Measurements from ENCODE around the gene ICAM2.

Gene ICAM2

GRCh38 chr17:64004218-64004770 is 16.1 kb downstream of the ICAM2 start:
- TF ChIP-seq, protein P1, sequence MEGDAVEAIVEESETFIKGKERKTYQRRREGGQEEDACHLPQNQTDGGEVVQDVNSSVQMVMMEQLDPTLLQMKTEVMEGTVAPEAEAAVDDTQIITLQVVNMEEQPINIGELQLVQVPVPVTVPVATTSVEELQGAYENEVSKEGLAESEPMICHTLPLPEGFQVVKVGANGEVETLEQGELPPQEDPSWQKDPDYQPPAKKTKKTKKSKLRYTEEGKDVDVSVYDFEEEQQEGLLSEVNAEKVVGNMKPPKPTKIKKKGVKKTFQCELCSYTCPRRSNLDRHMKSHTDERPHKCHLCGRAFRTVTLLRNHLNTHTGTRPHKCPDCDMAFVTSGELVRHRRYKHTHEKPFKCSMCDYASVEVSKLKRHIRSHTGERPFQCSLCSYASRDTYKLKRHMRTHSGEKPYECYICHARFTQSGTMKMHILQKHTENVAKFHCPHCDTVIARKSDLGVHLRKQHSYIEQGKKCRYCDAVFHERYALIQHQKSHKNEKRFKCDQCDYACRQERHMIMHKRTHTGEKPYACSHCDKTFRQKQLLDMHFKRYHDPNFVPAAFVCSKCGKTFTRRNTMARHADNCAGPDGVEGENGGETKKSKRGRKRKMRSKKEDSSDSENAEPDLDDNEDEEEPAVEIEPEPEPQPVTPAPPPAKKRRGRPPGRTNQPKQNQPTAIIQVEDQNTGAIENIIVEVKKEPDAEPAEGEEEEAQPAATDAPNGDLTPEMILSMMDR (IDR thresholded peaks at IDR 0.05; ENCODE audit: low read depth, low read length, missing control alignments), result no peak
- no peak for DNase-seq
- no peak overlapping the region for H3K4me3 ChIP-seq (ENCODE audit: low read depth, low read length)
- in situ Hi-C loops (cut with HindIII; ENCODE audit: low pct_ligation_motif_present, low sequenced_read_pairs), result no loop called here
- no peaks in the 10 kb centered on the region for H3K36me3 ChIP-seq (replicated peaks)
- no peaks in the 10 kb centered on the region for H3K27me3 ChIP-seq (replicated peaks)
- no peak overlapping the region for H3K27ac ChIP-seq

GRCh38 chr17:64003526-64004121 is 16.8 kb downstream of the ICAM2 start:
- no peak overlapping the region for H3K27ac ChIP-seq
- H3K4me3 ChIP-seq (ENCODE audit: low read depth, low read length), result no peak overlapping the region
- TF ChIP-seq, protein P1 (IDR thresholded peaks at IDR 0.05; ENCODE audit: low read depth, low read length, missing control alignments), result no peak
- in situ Hi-C loops (cut with HindIII; ENCODE audit: low pct_ligation_motif_present, low sequenced_read_pairs), result no loop called here
- DNase-seq, result no peak
- no peaks in the 10 kb centered on the region for H3K36me3 ChIP-seq (replicated peaks)
- H3K27me3 ChIP-seq (replicated peaks), result no peaks in the 10 kb centered on the region

DNA sequence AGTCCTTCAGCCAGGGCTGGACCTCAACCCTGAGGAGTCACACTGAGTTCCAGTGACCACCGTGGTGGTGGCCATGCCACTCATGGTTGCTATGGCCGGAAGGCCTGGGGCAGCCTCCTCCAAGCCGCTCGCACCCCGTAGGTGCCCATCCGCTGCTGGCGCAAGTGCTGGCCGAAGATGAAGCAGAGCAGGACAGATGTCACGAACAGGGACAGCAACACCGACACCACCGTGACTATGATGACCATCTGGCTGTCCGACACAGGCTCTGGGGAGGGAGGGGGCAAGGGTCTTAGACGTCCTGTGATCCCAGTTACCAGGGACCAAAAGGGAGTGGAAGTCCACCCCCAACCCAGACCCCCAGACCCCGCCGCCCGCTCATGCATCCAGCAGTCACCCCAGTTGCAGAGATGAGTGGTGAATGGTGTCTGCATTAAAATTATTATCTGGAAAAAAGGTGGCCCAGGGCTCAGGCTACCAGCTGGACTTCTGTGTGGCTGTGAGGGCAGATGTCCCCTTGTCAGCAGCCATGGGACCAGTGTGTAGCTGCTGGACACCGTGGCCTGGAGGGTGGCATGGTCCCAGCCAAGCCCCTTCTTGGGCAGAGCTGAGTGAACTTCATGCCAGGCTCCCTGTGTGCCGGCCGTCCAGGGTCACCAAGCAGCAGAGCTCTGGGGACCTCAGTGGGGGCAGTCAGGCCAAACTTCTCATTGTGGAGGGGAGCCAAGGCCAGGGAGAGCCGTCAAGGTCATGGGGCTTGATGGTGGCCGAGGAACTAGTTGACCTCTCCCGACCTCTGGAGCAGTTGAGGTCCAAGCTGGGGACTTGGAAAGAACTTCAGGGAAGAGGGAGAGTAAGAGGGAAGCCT is 17.5 kb downstream of the ICAM2 start:
- no peaks in the 10 kb centered on the region for H3K36me3 ChIP-seq (replicated peaks)
- no peak for DNase-seq
- no peaks in the 10 kb centered on the region for H3K27me3 ChIP-seq (replicated peaks)
- TF ChIP-seq, protein P1 (IDR thresholded peaks at IDR 0.05; ENCODE audit: low read depth, low read length, missing control alignments), result no peak
- in situ Hi-C loops (cut with HindIII; ENCODE audit: low pct_ligation_motif_present, low sequenced_read_pairs), result no loop called here
- H3K4me3 ChIP-seq (ENCODE audit: low read depth, low read length), result no peak overlapping the region
- no peak overlapping the region for H3K27ac ChIP-seq

DNA sequence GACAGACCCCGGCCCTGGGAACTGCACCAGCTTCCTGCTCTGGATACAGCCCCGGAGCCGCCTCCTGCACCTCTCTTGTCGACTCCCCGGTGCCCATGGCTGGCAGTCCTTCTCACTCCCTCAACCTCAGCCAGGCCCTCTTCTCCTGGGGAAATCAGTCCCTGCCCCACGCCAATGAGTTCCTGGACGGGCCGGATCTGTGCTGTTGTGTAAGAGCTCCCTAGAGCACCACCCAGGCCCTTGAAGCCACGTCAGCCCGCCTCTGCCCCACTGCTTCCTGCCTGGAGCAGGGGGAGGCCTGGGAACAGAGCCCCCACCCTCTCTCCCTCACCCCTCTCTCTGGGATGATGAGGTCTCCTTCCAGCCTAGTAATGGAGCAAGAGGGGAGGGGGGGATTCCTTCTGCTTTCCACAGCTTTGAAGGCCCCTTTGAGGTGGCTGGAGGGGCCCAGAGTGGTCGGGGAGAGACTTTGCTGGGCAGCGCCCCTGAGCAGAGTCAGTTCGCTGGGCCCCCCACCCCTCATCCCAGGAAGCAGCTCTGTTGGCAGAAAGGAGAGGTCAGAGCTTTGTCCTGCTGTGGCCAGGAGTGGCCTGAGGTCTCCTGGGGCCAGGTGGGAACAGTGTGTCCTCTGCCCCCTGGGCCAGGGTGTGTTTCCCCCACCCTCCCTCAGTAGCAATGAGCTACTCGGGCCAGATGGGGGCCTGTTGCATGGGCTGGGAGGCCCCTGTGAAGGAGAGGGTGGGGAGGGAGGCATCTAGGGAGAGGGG is 18.5 kb downstream of the ICAM2 start:
- Histone ChIP-seq H3K4me3 (ENCODE audit: low read depth, low read length) (no peak overlapping the region), H3K27me3 (replicated peaks) (no peaks in the 10 kb centered on the region), H3K36me3 (replicated peaks) (no peaks in the 10 kb centered on the region), H3K27ac (no peak overlapping the region)
- in situ Hi-C loops (cut with HindIII; ENCODE audit: low pct_ligation_motif_present, low sequenced_read_pairs), result no loop called here
- TF ChIP-seq, protein P1 (IDR thresholded peaks at IDR 0.05; ENCODE audit: low read depth, low read length, missing control alignments), result no peak
- no peak for DNase-seq

DNA sequence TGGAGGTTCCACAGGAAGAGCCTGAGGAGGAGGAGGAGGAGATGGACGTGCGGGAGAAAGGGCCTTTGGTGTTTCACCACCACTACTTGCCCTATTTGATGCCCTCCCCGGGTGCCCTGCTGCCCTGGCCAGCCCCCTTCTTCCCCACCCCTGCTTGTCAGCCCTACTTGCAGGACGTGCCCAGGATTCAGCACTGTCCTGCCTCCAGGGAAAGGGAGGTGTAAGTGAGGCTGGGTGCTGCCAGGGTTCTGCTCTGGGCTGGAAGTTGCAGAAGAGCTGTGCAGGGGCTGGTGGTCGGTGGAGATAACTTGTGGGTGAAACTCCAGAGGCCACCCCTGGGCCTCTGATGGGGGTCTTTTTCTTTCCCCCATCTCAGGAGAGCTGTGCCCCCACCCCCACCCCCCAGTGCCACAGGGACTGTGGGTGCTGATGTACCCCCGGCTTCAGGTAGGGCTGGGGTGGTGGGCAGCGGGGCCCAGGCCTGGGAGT is 19.3 kb downstream of the ICAM2 start:
- H3K27me3 ChIP-seq (replicated peaks), result no peaks in the 10 kb centered on the region
- no peaks in the 10 kb centered on the region for H3K36me3 ChIP-seq (replicated peaks)
- DNase-seq, result no peak
- TF ChIP-seq, protein P1 (IDR thresholded peaks at IDR 0.05; ENCODE audit: low read depth, low read length, missing control alignments), result no peak
- no peak overlapping the region for H3K4me3 ChIP-seq (ENCODE audit: low read depth, low read length)
- H3K27ac ChIP-seq, result no peak overlapping the region
- in situ Hi-C loops (cut with HindIII; ENCODE audit: low pct_ligation_motif_present, low sequenced_read_pairs), result no loop called here
